CD4-positive, alpha-beta T cell (primary cell): ENCODE results near the gene ZNF536. TPM values are rescaled to one million over a fixed set of nuclear protein-coding genes. Genes with fewer than 3 reads are reported as not detected.

Source experiments
- ATAC-seq: fragments of 200-7000 bp; cut with Tn5 transposase; one replicate; pipeline ENCODE4 v1.10.0; 2022; ENCODE audit warnings: mild to moderate bottlenecking; ENCODE audit not compliant: poor library complexity
- CTCF ChIA-PET: fragments of 350-600 bp; sonication (Branson Sonifier 250); formaldehyde crosslinking; loops from one replicate; lab custom pipeline; 2021; ENCODE audit warnings: antibody characterized with exemption, inconsistent platforms; lab: Charles Lee
- POLR2A ChIA-PET: fragments of 350-600 bp; sonication (Branson Sonifier 250); formaldehyde crosslinking; loops from one replicate; lab custom pipeline; 2021; ENCODE audit warnings: antibody characterized with exemption, inconsistent platforms; lab: Charles Lee
- DNase-seq, 14 experiments: peaks; one replicate each; pipeline ENCODE4 v3.0.0-alpha.2; 2013 to 2020; ENCODE audit warnings: mixed read lengths in 2 of 14
- H3K27ac ChIP-seq, 2 donors: one replicate each; pipeline versions ENCODE4 v1.5.1 to v1.7.0; 2013; ENCODE audit warnings: low read length in 2 of 2, low read depth in 1 of 2, mild to moderate bottlenecking in 1 of 2
- H3K27me3 ChIP-seq, 2 experiments: 1 replicate in 1 of 2; 2 replicates in 1 of 2; pipeline versions ENCODE4 v1.6.1 to v1.7.0; 2013; ENCODE audit warnings: low read length in 2 of 2, control low read depth in 1 of 2, mild to moderate bottlenecking in 1 of 2, moderate library complexity in 1 of 2; ENCODE audit not compliant: insufficient read depth in 2 of 2, control insufficient read depth in 1 of 2
- H3K36me3 ChIP-seq: one replicate; pipeline ENCODE4 v1.6.1; 2013; ENCODE audit warnings: low read length, control low read depth; ENCODE audit not compliant: insufficient read depth
- H3K4me1 ChIP-seq: one replicate; pipeline ENCODE4 v1.6.1; 2013; ENCODE audit warnings: low read length, control low read depth; ENCODE audit not compliant: insufficient read depth
- H3K4me3 ChIP-seq: one replicate; pipeline ENCODE4 v1.5.1; 2013; ENCODE audit warnings: mild to moderate bottlenecking, low read length, moderate library complexity
- H3K9me3 ChIP-seq, 2 experiments: 1 replicate in 1 of 2; 2 replicates in 1 of 2; pipeline versions ENCODE4 v1.6.1 to v1.7.0; 2013; ENCODE audit warnings: low read length in 2 of 2, mild to moderate bottlenecking in 2 of 2, control low read depth in 1 of 2, moderate library complexity in 1 of 2; ENCODE audit not compliant: control insufficient read depth in 1 of 2, insufficient read depth in 1 of 2
- H3K27ac Mint-ChIP-seq: one replicate; pipeline ENCODE4 v1.8.0; 2020; ENCODE audit warnings: mixed read lengths
- H3K27me3 Mint-ChIP-seq: one replicate; pipeline ENCODE4 v1.8.0; 2021; ENCODE audit warnings: mixed read lengths
- H3K36me3 Mint-ChIP-seq: one replicate; pipeline ENCODE4 v1.8.0; 2021; ENCODE audit warnings: low read depth, mixed read lengths
- H3K4me1 Mint-ChIP-seq: one replicate; pipeline ENCODE4 v1.8.0; 2021; ENCODE audit warnings: low read depth, mixed read lengths
- H3K4me3 Mint-ChIP-seq: one replicate; pipeline ENCODE4 v1.8.0; 2020; ENCODE audit warnings: mild to moderate bottlenecking, mixed read lengths
- H3K9me3 Mint-ChIP-seq: one replicate; pipeline ENCODE4 v1.8.0; 2020; ENCODE audit warnings: mixed read lengths
- intact Hi-C, 2 experiments: fragments of 100-400 bp; cut with DNase I in 1 of 2; cut with micrococcal nuclease in 1 of 2; formaldehyde crosslinking; loops; one replicate each; pipeline versions ENCODE4 v1.15.1 to v1.9.0; 2023 to 2025; cut with DNase I, micrococcal nuclease
- total RNA-seq, 174 experiments: library from RNA in 2 of 174; stranded (reverse) in 2 of 174; gene quantifications; one replicate each; pipeline ENCODE4 v1.2.3 and lab custom pipeline; 2021 to 2026
- TF ChIP-seq, protein P1 (sequence below): fragments of 200-600 bp; IDR thresholded peaks from one replicate; pipeline ENCODE4 v1.8.0; 2022; ENCODE audit warnings: antibody characterized with exemption, mild to moderate bottlenecking

The ZNF536 gene
- total RNA-seq, 2 experiments from 2014 or later: not detected

DNA sequence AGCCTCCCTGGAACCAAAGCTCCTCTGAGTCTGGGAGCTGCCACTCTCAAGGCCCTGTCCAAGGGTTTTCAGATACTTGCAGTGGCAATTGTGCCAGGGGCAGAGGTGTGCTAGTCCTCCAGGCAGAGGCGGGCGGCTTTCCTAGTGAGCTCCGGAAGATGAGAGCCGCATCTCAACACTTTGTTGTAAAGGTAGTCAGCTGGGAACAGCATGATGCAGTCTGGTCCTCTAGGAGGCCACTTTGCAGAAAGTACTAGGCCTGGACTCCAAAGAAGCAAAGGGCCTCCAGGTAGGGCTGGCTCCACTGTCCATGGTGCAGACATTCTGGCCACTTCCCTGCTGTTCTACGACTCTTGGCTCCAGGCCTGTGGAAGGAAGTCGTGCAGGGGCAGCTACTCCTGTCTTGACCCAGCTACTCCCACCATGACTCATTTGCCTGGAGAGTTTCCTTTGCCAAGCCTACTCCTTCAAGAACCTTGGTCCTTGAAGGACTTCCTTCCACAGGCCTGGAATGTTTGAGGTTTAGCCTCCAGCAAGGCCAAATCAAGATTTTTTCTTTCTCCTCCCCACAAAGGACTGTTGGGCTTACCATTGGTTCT is 9.9 kb upstream of the ZNF536 start:
- CTCF ChIA-PET: no interaction called here
- Histone ChIP-seq H3K9me3 (peaks cover 0 to 3% of the 10 kb centered on the region in 2 experiments), H3K27me3 (peaks cover 3 to 24% of the 10 kb centered on the region in 2 experiments), H3K27ac (no peak overlapping the region), H3K4me1 (no peaks in the 10 kb centered on the region), H3K4me3 (no peak overlapping the region), H3K36me3 (no peaks in the 10 kb centered on the region)
- Mint-ChIP-seq H3K36me3 (no peaks in the 10 kb centered on the region), H3K27ac (no peak overlapping the region), H3K9me3 (no peaks in the 10 kb centered on the region), H3K27me3 (peaks cover 27% of the 10 kb centered on the region), H3K4me1 (no peaks in the 10 kb centered on the region), H3K4me3 (no peak overlapping the region)
- ATAC-seq (no peak), DNase-seq (no peak)
- POLR2A ChIA-PET: no interaction called here
- TF ChIP-seq, protein P1, sequence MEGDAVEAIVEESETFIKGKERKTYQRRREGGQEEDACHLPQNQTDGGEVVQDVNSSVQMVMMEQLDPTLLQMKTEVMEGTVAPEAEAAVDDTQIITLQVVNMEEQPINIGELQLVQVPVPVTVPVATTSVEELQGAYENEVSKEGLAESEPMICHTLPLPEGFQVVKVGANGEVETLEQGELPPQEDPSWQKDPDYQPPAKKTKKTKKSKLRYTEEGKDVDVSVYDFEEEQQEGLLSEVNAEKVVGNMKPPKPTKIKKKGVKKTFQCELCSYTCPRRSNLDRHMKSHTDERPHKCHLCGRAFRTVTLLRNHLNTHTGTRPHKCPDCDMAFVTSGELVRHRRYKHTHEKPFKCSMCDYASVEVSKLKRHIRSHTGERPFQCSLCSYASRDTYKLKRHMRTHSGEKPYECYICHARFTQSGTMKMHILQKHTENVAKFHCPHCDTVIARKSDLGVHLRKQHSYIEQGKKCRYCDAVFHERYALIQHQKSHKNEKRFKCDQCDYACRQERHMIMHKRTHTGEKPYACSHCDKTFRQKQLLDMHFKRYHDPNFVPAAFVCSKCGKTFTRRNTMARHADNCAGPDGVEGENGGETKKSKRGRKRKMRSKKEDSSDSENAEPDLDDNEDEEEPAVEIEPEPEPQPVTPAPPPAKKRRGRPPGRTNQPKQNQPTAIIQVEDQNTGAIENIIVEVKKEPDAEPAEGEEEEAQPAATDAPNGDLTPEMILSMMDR: no peak
- intact Hi-C loops: no loop called here

DNA sequence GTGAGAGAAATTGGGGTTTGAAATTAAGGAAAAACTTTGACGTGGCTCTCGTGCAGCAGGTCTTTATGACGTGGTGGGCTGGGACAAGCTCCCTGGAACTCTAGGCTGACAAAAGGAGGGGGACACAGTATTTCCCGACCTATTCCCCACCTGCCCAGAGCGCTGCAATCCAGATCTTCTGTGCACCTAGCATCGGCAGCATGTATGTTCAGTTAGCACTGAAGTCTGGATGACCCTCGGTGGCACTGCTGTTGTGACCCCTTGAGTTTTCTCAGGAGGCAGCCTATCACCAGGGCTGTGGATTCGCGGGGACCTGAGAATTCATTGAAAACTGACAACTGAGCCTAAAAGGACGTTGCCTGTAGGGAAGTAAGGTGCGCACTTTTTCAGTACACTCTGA is 9.1 kb upstream of the ZNF536 start:
- H3K27ac Mint-ChIP-seq: no peak overlapping the region
- DNase-seq (no peak), ATAC-seq (no peak)
- ChIA-PET CTCF (no interaction called here), POLR2A (no interaction called here)
- peaks cover 0 to 3% of the 10 kb centered on the region in 2 experiments for H3K9me3 ChIP-seq
- intact Hi-C loops: no loop called here
- no peak overlapping the region for H3K4me3 ChIP-seq
- TF ChIP-seq, protein P1: no peak
- H3K4me1 ChIP-seq: no peaks in the 10 kb centered on the region
- no peaks in the 10 kb centered on the region for H3K9me3 Mint-ChIP-seq
- peaks cover 27% of the 10 kb centered on the region for H3K27me3 Mint-ChIP-seq
- H3K27ac ChIP-seq: no peak overlapping the region
- H3K36me3 ChIP-seq: no peaks in the 10 kb centered on the region
- no peaks in the 10 kb centered on the region for H3K36me3 Mint-ChIP-seq
- no peaks in the 10 kb centered on the region for H3K4me1 Mint-ChIP-seq
- peaks cover 3 to 24% of the 10 kb centered on the region in 2 experiments for H3K27me3 ChIP-seq
- no peak overlapping the region for H3K4me3 Mint-ChIP-seq

DNA sequence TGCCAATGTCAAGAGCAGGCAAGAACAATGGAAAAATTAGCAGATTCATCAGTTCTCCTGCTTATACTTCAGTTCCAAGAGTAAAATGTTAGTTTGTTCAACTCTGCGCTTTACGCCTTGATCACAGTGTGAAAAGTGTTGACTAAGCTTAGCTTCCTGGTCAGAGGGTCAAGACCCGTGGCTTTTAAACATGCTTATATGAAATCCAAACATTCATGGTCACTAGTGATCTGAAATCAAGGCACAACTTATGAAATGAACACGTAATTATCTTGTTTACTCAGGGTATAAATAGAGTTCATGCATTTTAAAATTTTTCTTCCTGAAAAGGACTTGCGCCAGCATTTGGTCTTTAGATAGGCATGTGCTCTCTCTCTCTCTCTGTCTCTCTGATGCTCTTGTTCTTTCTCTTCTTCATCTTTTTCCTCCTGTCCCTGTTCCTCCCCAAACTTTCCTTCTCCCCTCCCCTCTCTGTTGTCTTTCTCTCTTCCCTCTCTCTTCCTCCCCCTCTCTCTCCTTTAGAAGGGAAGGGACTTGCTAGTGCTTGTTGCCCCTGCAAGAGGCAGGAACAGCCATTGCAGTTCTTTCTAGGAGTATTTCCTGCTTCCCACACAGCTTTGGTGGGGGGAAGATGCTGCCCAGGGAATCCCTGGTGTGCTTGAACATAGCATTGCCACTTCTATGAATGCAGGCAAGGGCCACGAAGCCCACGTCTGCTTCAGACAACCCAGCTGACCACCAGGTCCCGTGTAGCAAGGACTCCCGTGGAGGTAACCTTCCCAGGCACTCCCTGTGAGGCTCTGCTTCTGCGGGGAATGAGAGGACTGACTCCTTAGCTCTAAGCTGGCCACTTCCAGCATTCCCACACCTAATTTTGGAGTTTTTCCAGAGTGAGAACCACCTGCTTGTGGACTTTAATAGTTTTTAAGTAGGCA is 7.1 kb upstream of the ZNF536 start:
- Histone ChIP-seq H3K9me3 (peaks cover 0 to 3% of the 10 kb centered on the region in 2 experiments), H3K27me3 (peaks cover 0 to 14% of the 10 kb centered on the region in 2 experiments), H3K4me1 (no peaks in the 10 kb centered on the region), H3K27ac (no peak overlapping the region), H3K4me3 (no peak overlapping the region), H3K36me3 (no peaks in the 10 kb centered on the region)
- DNase-seq (no peak), ATAC-seq (no peak)
- H3K27ac Mint-ChIP-seq: no peak overlapping the region
- ChIA-PET CTCF (no interaction called here), POLR2A (no interaction called here)
- TF ChIP-seq, protein P1: no peak
- H3K36me3 Mint-ChIP-seq: no peaks in the 10 kb centered on the region
- H3K9me3 Mint-ChIP-seq: no peaks in the 10 kb centered on the region
- H3K4me1 Mint-ChIP-seq: no peaks in the 10 kb centered on the region
- intact Hi-C loops: no loop called here
- no peak overlapping the region for H3K4me3 Mint-ChIP-seq
- H3K27me3 Mint-ChIP-seq: peaks cover 23% of the 10 kb centered on the region
